Lung microvascular endothelial cell (primary cell): ENCODE results near the gene HOXD3. TPM values are rescaled to one million over a fixed set of nuclear protein-coding genes. Genes with fewer than 3 reads are reported as not detected.
A peak's percentile ranks its signal among the peaks of the same experiment; 100 is the strongest.

Experiments
- DNase-seq, 2 donors: peaks; one replicate each; pipeline versions ENCODE4 v3.0.0 to v3.0.0-alpha.2; 2010; ENCODE audit warnings: low read depth in 2 of 2
- total RNA-seq: library from RNA; depleted of rRNA; stranded (reverse); fragments of >200 nt; gene quantifications from 2 replicates; pipeline ENCODE4 v1.2.1, GENCODE V29; 2014

HOXD3 gene
- total RNA-seq, 1 donor from 2014 or later = 15.9 TPM

DNA sequence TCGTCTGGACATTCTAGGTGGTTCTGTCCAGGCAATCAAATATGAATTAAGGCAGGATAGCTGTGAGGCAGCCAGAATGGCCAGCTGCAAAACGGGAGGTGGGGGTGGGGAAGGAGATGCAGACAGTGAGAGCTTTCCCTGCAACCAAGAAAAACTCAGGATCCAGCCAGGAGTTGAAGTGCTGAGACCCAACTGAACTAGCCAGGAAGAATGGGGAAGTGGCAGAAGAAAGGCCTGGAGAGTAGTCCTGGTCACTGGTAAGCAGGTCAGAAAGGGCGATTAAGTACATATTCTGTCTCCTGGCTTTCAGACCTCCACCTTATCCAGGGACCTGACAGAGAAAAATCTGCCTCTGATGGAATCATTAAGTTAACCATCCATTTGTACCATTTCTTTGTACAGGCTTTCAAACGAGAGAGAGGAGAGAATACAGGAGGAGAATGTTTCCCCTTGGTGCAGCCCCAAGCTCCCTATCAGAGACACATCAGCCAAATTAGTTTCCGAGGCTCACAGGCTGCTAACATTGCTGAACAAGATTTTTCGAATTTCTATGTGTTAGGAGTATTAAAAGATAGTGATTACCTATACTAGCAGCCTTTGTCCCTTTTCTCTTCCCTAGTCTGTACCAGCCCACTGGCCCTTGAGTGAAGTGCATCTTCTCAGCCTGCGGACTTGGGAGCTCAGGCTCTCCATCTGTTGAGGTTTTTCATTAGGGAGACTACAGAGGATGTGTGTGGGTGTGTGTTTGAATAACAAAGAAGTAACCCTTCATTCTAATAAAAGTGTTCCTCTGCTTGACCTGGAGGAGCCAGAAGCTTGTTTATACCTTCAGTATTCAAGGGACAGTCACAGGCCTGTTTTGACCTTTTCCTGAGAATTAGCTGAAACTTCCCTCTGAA, 18.9 kb downstream of the HOXD3 start:
- no peak for DNase-seq

DNA sequence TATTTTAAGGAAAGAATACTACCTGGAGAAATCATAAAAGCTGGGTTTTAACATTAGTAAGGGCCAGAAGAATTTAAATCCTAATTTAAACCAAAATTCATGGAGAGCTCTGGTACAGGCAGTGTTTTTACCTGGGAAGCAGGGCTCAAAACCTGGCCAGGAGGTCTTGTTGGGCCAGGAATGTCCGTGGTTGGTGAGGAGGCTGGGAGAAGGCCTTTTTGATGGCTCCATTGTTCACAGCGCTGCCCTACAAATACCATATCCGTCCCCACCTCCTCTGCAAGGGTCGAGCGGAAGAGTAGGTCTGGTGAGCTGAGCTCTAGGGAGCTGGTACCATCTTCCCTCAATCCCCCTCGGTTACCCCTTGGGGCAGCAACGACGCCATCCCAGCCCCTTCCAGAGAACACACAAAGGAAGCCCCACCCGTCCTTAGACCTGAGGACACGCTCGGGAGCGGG, 20.5 kb downstream of the HOXD3 start:
- peak in 1 of 2 donors; percentile 49 for DNase-seq

DNA sequence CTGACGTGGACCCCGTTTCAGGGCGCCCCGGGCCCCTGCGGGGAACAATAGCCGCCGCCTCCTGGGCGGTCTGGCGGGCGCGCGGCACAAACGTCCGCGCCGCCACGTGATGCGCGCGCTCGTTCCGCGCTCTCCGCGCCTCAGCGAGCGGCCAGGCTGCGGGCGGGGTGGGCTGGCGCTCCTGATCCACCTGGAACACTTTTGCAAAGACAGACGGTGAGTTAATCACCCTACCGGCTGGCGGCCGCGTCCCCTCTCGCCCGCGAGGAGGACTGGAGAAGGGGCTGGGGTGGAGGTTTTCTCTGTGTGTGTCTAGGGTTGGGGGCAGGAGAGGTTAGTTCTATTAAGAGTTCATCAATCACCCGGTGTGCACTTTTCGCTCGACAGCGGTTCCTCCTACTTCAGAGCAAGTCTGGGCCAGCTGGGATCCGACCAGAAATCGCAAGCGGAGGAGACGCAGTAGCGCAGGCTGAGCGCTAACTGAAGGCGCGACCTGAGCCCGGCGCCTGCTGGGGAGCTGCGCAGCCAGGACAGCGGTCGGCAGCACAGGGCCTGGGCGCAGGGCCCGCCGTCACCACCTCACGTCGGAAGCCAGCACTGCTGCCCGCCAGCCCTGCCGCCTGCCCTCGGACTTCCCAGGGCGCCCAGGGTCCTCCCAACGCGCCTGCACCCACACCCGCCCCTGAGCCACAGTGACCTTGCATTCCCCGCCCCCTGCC, 21.1 kb downstream of the HOXD3 start:
- peak; percentile 28 to 59 for DNase-seq

DNA sequence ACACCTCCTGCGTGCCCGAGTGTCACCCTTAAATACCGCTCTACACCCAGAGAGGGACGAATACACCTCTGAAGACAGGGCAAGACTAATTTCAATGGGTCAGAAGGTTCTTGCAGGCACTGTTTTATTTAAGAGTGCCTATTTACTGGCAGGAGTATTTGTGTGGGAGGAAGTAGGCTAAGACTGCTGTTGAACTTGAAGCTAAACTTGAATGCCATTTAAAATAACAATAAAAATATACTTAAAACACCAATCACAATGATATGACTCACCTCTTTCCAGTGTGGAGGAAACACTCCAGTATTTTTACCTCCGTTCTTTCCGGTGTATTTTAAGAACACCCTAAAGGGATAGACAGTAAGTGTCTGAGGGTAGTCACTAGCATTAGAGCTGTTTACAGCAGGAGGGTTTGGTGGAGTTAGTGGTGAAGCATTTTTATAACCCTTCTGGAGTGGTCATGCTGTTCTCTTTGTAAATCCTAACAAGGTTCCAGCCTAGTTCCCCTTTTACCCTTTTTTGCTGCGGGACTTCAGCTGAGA, 21.7 kb downstream of the HOXD3 start:
- DNase-seq = peak; percentile 47 to 59

DNA sequence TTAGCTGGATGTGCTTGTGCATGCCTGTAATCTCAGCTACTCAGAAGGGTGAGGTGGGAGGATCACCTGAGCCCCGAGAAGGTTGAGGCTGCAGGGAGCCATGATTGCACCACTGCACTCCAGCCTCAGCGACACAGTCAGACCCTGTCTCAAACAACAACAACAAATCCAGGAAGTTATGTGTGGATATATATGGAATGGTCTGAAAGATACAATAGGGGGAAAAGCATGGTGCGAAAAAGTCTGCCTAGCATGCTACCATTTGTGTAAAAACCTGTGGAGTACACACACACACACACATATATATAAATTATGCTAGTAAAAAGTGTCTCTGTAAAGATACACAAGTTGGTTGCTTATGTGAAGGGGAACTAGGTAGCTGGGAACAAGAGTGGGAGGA, 24.4 kb downstream of the HOXD3 start:
- DNase-seq = peak in 1 of 2 donors; percentile 78

DNA sequence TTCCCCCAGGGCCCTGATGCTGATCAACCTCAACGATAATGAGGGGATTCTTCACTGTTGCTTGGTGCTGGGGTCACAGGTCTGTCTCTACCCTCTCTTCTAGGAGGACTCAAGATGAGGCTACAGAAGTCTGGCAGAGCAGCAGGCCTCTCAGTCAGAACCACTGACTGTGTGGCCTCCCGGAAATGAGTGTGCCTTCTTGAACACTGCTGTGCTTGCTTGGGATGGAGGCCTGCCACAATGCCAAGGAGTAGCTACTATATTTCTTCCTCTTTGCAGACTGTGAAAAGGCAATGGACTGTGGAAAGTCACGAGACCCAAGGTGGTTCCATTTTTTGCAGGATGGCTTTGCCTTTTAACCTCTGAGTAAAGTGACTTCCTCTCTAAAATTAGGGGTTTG, 25.6 kb downstream of the HOXD3 start:
- DNase-seq = peak in 1 of 2 donors; percentile 32

DNA sequence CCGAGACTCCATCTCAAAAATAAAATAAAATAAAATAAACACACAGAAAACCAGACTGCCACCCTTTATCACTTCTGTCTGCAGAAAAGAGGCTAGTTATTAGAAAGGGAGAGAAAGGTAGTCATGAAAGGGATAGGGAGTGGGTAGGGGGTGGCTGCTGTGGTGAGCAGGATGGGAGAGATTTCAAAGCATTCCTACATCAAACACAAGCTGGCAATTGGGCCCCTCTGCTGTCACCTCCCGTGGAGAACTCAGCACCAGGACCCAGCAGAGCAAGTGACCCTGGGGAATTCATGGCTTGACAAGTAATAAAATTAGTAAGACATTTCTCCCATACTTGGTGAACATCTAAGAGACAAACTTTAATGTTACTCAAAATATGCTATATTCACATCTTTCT, 27.6 kb downstream of the HOXD3 start:
- DNase-seq = no peak

DNA sequence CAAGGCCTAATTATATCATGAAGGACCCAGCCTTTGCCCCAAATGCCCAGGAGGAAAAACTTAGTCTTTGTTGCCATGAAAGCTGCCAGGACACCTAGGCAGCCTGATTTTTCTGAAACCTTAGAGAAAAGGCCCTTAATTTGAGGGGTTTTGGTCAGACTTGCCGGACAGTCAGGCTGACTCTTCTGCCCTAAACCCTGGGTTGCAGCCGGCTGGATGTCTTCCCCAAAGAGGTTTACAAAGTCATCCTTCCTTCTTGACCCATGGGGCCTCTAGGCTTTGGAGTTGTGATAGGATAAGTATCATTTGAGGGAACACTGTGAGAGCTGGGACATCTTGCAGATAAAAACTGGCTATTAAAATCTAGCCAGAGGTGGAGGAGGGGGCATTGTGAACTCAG, 28.9 kb downstream of the HOXD3 start:
- no peak for DNase-seq

DNA sequence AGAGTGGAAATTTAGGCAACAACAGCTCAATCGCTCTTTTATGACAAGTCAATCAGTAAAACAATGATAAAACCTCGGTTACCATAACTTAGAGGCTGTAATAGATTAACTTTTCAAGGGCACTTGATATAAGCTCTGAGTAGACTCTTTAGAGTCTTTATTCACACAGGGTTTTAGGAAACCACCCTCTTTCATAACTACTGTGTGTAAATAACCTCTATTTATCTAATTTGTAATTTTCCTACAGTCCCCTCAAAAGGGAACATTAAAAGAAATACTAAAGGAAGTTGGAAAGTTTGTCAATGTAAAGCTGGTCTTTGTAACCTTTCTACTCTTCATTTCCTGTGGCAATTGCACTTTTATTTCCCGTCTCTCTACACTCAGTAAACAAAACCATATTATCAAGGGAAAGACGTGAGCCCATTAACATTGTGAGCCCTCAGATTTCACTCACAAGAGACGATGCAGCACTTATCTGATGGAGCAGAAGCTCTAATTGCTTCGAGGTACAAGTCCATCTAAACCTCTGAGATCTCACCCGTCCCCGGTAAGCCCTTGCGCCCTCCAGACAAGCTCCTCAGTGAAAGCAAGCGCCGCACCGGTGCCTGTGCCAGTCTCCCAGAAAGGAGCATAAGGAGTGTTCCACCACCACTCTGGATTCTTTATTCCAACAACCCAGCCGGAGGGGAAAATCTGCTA, 30.2 kb downstream of the HOXD3 start:
- DNase-seq = peak in 1 of 2 donors; percentile 50

DNA sequence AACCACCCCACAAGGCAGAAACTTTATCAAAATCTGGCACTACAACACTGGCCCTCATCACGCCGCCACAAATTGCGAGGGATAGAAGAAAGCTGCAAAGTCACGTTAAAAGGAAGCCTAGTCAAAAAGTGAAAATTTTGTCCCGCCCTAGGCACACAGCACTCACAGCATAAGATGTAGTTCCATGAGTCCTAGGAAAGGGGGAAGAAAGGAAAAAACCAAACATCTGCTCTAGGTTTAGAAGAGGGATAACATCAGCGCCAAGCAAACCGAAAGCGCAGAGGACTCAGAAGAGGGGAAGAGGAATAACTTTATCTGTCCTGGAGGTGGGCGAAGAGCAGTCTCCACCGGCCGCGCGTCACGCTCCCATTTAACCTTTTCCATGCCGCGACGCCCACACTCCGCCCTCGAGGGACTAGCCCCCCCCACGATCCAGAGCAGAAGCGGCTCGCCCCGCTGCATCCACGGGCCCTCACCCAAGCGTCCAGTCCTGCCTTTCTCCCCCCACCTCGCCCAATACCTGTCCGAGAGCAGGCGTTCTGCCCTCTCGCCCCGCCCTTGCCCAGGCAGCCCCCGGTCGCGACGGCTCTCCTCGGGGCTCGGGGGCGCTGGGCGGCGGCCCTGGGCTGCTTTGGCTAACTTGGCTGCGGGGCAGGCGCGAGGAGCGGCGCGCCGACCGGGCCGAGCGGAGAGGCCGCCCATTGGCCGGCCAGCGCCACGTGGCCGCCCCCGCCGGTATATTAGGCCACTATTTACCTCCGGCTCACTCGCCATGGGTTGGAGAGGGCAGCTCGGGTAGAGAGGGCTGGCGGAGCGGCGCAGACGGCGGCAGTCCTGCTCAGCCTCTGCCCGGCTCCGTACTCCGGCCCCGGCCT, 31.0 kb downstream of the HOXD3 start, which contains the start of gene HOXD1:
HOXD1 (plus strand) TSS at position 770 of the 875 bp plus-strand sequence. CDS start 134 bp downstream, outside the sequence.
- peak; percentile 12 to 90 for DNase-seq

DNA sequence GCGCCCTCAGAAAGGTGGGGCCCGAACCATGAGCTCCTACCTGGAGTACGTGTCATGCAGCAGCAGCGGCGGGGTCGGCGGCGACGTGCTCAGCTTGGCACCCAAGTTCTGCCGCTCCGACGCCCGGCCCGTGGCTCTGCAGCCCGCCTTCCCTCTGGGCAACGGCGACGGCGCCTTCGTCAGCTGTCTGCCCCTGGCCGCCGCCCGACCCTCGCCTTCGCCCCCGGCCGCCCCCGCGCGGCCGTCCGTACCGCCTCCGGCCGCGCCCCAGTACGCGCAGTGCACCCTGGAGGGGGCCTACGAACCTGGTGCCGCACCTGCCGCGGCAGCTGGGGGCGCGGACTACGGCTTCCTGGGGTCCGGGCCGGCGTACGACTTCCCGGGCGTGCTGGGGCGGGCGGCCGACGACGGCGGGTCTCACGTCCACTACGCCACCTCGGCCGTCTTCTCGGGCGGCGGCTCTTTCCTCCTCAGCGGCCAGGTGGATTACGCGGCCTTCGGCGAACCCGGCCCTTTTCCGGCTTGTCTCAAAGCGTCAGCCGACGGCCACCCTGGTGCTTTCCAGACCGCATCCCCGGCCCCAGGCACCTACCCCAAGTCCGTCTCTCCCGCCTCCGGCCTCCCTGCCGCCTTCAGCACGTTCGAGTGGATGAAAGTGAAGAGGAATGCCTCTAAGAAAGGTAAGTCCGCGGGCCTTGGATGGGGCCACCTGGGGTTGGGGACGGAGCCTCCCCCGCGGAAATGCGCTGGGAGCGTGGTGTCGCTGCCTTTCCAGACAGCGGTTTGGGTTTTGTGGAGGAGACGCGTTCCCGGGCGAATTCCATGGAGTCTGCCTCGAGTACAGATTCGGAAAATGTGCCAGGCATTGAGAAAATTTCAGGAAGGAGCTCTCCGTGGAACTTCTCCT, 31.9 kb downstream of the HOXD3 start:
- peak in 1 of 2 donors; percentile 40 for DNase-seq

DNA sequence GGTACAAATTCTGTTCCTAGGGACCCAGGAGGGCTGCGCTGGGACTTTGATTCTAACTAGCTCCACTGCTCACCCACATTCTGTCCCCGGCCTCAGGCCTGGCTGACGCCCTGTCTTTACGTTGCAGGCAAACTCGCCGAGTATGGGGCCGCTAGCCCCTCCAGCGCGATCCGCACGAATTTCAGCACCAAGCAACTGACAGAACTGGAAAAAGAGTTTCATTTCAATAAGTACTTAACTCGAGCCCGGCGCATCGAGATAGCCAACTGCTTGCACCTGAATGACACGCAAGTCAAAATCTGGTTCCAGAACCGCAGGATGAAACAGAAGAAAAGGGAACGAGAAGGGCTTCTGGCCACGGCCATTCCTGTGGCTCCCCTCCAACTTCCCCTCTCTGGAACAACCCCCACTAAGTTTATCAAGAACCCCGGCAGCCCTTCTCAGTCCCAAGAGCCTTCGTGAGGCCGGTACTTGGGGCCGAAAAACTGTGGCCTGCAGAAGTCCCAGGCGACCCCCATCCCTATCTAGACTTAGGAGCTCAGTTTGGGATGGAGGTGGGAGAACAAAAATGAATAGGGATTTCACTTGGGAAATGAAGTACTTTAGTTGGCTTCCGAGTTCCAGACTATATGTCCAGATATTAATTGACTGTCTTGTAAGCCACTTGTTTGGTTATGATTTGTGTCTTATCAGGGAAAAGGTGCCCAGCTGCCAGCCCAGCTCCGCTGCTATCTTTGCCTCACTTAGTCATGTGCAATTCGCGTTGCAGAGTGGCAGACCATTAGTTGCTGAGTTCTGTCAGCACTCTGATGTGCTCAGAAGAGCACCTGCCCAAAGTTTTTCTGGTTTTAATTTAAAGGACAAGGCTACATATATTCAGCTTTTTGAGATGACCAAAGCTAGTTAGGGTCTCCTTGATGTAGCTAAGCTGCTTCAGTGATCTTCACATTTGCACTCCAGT, 32.9 kb downstream of the HOXD3 start:
- DNase-seq = peak; percentile 14 to 35

DNA sequence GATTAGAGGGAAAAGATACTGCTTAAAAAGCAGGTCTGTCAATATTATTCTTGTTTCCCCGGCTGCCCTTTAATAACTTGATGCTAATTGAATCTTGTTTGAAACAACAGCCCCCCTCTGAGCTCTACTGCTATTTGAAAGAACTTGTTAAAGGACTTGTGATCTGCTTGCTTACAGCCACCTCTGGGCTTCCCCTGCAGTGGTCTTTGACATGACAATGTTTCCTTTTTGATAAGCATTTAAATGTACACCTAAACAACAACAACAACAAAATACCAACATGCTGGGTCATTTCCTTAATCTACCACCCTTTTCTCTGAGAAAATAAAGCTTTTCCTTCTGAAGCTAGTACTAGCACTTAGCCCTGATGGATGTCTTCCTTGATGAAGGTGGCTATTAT, 35.2 kb downstream of the HOXD3 start:
- DNase-seq = no peak

DNA sequence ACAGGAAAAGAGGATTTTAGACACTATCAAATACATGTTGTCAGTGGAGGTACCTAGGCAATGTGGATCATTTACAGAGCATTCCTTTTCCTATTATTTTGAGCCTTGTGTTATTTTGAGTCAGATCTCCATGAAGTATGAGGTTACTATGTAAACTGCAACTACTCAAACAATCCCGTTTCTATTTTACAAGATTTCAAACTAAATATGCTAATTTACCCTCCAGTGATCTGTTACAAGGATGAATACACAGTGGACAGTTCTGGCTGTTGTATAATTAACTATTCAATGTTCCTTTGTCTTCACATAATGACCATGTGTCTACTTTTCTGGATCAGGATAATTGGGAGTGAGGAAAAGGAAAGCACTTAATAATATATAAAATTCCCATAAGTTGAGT, 35.9 kb downstream of the HOXD3 start:
- no peak for DNase-seq

DNA sequence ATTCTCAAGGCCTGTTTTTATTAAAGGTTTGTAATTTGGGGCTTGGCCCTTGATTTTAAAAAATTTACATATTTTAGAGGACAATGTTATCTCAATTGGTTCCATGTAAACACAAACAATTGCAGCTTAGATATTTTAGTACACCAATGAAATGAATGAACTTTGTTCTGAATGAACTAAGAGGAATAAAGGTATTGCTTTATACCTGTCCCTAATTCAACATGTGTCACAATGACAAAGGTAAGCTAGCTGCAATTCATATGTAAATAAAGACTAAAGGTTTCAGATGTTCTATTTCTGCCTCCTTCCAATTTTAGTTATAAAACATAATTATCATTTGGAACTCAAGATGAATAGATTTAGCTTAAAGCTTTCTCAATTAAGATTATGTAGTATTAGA, 42.8 kb downstream of the HOXD3 start:
- no peak for DNase-seq

DNA sequence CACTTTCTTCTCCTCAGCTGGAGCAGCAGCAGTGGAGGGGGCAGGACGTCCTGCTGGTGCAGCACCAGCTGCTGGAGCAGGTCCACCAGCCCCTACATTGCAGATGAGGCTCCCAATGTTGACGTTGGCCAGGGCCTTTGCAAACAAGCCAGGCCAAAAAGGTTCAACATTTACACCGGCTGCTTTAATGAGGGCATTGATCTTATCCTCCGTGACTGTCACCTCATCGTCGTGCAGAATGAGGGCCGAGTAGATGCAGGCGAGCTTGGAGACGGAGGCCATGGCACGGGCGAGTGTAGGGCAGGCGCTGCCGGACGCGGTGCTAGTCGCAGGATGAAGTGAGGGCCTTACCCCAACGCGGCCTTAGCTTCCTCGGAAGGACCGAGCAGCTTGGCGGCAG, 43.9 kb downstream of the HOXD3 start:
- no peak for DNase-seq

DNA sequence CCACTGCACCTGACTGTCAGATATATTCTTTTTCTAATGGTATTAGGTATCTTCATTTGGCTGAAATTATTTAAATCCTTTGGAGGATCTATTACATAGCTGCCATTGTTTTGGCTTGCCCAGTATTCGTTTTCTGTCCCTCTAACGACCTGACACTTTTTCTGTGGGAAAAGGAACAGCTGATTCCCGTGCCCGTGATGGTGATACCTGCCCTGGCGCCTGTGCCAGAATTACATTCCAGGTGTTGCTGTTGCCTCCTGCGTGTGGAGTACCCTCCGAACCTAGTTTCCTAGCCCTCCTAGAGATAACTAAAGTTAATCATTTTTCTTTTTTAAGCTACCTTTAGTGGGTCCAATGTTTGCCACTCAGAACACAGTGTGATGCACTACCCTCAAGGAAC, 45.4 kb downstream of the HOXD3 start:
- DNase-seq = no peak

DNA sequence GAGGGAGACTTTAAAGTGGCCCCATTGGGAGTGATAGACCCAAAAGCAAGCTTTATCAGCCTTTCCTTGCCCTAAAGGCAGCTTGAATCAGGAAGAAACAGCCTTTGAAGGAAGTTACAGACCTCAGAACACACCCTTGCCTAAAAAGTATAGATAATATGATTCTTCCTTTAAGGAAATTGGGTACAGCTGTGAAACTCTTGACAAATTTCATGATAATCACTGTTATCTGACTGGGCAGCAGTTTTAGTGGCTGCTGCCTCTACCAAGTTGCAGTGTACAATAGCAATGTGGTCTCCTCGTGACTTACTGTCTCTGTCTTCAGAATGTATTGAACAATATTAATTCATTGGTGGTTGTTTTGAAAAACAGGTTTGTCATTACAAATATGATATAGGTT, 48.0 kb downstream of the HOXD3 start:
- no peak for DNase-seq
